GM04503 (cell line): ENCODE measurements around the gene MPO.

ENCODE experiments used
- DNase-seq: peaks from one replicate; pipeline ENCODE4 v3.0.0-alpha.2; 2012; ENCODE audit warnings: low read depth

Gene MPO

DNA sequence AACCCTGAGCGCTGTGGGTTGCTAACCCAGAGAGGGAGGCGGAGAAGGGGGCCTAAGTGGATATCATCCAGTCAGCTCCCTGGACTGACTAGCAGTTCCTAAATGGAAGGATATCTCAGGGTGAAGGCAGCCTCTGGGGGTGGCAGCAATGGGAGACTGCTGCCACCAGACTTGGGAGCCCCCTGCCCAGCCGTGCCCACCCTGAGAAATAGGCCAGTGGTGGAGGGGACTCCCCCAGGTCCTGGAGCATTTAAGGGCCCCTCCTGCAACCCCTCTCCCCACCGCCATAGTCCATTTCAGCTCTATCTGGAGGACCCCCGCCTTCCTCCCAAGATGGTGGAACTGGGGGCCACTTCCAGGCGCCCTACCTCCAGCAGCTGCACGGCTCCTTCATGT lies 39.4 kb upstream of the MPO start:
- DNase-seq, result no peak

DNA sequence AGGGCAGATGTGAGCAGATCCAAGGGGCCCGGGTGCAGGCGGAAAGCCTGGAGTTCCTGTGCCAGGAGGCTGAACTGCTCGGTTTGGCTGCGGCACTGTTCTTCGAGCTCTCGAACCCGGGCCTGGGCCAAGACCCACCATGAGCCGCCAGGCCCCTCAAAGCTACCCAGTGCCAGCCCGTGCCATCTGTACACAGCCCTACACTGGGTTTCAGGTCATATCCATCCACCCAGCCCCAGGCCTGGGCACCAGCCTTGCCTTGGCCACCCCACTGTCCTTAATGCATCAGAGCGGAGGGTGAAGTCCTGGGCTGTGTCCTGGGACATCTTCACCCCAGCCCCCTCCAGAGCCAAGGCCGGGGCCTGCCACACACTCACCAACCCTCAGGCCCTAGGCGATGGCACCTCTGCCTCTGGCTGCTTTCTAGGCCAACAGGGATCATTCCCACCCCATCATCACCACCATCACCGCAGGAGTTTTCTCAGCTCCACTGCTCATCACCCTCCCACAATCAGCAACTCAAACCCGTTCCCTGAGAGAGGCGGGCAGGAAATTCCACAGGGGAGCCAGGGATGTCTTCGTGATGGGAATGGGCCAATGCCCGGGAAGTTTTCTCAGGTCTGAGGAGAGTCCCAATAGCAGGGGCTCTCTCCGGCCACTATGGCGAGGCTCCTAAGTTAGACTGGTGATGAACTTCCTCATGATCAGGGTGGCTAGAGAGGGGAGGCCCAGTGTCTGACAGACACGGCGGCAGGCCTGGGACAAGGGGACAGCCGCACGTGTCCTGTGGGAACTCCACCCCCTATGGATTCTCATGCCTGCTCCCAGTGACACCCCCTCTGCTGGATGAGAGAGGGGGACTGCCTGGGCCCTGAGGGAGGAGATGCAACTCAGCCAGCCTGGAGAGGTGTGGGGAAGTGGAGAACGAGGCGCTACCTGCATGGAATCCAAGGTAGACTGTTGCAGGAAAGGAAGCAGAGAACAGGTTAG lies 38.7 kb upstream of the MPO start:
- DNase-seq, result no peak

DNA sequence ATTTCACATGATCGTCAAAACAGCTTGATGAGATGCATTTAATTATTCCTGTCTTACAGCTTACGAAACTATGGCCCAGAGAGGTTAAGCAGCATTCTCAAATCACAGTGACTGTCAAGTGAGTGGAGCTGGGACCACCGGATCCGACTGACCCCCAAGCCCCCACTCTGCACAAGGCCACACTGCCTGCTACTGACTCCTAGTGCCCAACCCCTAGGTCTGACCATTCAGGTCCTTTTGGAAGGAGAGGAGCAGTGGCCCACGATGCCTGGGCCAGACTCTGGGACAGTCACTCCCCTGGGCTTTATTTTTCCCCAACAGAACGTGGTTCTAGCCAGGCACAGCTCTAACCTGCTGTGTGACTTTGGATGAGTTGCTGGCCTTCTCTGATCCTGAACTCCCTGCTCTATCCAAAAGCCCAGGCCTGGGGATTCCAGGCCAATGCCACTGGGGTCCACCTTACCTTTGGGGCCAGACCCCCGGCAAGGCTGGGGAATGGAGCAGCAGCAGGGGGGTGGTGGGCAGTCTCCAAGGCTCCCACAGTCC lies 38.0 kb upstream of the MPO start:
- DNase-seq, result no peak

DNA sequence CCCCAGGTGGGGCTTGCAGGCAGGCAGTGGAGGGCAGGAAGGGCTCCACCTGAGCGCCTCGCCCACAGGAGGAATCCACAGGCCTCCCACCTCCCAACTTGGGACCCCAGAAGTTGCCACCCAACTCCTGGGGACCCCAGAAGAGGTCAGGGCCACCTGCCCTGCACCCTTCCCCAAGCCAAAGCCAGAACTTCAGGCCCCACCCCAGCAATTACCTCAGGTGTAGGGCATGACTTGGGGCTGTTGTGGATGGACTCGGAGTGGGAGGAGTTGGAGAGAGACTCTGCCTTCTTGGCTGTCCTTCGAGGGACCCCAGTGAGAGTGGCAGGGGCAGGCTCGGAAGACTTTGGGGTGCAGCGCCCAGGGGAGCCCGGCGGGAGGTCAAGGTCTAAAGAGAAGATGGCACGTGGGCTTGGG lies 37.3 kb upstream of the MPO start:
- no peak for DNase-seq

DNA sequence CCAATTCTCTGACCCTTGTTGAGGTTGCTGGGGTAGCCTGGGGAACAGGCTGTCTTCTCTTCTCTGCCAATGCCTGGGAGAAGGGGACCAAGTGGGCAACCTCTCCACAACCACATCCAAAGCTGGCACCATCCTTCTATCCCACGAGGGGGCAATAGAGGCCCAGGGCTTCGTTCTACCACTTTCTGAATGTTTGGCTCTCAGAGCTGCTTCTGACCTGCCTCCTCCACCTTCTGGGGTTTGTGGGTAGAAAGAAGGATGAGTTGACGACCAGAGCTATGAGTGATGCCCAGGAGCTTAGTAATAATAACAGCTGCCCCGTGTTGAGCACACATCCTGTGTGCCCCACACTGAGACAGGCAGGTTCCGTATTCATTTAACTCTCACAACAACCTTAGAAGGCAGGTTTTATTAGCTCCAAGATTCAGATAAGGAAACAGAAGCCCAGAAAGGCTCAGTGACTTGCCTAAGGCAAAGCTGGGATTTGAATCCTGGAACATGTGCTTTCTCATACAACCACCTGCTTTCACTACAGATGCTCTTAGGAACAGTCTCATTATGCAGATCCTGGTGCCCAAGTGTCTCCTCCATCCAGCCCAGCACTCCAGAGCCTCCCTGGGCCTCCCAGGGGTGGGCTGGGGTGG lies 36.8 kb upstream of the MPO start:
- peak; percentile 10 for DNase-seq

DNA sequence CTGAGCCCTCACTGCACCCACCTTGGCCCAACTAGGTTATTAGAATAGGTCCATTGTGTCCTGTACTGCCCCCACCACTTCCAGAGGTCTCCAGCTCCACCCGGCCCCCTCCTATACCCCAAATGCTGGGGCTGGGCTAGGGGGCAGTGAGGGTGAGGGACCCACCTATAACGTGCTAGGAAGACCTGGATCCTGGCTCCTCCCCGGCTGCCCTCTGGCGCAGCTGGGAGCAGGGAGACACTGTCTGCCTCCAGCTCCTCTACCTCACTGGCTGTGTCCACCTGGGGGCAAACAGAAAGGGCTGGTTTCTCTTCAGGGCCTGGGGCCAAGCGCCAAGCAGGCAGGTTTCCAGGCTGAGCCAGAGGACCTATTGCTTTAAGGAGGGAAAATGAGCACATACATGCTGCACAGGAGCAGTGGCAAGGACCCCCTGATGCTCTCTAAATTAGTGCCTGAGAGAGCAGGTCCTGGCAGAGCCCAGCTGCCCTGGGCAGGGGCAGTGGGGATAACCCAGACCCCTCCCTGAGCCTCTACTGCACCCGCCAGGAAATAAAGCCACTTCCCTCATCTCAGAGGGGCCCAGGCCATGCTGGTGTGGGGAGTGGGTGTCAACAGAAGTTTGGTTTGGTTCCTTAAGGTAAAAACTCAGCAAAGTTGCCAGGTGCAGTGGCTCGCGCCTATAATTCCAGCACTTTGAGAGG lies 35.7 kb upstream of the MPO start:
- DNase-seq, result no peak

DNA sequence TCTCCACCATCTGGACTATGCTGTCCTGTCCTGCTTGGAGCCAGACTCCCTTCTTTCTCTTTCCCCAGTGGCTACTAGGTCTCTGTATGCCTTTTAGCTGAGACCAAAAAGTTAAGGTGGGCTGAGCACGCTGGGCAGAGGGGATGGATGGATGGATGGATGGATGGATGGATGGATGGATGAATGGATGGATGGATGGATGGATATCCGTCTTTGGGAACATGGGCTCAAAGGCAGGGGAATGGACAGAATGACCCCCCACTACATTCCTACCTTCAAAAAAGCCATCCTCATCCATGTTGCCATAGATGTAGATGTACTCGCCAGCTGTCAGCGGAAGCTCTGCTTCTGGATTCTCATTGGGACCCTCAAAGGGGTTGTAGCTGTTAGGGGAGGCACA lies 35.0 kb upstream of the MPO start:
- DNase-seq, result no peak

DNA sequence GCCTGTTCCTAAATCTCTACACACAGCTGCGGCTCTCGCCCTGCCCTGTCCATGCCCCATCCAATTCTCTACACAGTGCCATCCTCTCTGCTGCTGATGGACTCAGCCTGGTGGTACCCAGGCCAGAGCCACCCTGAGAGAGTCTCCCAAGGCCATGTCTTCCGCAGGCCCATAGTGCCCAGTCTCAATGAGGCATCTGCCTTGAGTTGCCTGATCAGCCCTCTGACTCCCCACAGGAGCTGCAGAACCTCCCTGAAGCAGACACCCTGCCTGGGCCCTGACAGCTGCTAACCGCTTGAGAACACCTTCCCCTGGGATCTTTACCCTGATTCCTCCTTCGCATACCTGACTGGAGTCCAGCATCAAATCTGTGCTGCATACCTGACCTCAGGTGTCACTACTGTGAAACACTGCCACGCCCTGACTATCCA lies 34.6 kb upstream of the MPO start:
- DNase-seq, result no peak

DNA sequence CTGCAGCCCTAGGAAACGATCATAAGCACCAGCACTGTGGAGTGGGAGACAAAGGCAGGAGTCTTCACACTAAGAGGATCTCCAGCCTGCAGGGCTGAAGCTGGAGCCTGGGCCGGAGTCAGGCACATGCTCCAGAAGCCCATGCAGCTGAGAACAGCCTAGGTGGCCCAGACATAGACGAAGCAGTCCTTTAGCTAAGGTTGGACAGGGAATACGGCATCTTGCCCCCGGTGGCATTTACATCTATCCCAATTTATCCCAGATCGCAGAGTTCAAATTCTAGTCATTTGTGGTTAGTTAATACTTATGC lies 33.9 kb upstream of the MPO start:
- DNase-seq, result no peak

DNA sequence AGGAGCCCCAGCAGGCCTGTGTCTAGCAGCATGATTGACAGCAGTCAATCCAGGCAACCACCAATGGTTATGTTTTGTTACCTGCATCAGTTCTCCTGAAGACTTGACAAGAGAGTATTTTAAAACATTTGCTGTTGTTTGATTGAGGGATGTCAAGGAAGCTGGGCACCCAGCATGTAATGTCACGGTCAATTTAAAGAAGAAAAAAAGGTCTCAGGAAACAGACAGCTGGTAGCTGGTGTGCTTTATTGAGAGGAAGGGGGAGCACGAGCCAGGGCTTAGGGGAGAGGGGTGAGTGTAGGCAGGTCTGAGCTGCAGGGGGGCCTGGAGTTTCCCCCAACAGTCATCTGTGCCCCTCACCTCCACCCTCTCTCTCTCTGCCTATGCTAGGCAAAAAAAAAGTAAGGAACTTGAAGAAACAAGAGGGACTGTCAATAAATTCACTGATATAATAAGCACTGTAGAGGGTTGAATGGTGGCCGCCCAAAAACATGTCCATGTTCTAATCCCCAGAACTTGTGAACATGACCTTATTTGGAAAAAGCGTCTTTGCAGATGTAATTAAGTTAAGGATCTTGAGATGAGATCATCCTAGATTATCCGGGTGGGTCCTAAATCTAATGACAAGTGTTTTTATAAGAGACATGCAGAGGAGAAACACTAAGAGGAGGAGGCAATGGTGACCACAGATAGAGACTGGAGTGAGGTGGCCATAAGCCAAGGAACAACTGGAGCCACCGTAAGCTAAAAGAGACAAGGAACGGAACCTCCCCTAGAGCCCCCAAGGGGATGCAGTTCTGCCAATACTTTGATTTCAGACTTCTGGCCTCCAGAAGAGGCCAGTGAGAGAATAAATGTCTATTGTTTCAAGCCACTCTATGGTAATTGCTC lies 33.3 kb upstream of the MPO start:
- DNase-seq, result no peak

DNA sequence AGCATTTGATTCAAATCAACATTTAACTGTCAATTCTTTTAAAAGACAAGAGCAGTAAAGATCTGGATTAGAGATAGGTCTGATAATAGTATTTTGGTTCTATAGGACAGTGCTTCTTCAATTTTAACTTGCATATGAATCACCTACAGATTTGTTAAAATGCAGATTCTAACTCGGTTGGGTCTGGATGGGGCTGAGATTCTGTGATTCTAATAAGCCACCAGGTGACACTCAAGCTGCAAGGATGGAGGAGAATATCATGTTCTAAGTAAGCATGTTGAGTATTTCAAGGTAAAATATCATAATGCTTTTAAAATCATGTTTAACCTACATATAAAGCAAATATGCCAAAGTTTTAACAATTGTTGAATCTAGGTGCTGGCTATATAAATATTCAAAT lies 32.1 kb upstream of the MPO start:
- no peak for DNase-seq

DNA sequence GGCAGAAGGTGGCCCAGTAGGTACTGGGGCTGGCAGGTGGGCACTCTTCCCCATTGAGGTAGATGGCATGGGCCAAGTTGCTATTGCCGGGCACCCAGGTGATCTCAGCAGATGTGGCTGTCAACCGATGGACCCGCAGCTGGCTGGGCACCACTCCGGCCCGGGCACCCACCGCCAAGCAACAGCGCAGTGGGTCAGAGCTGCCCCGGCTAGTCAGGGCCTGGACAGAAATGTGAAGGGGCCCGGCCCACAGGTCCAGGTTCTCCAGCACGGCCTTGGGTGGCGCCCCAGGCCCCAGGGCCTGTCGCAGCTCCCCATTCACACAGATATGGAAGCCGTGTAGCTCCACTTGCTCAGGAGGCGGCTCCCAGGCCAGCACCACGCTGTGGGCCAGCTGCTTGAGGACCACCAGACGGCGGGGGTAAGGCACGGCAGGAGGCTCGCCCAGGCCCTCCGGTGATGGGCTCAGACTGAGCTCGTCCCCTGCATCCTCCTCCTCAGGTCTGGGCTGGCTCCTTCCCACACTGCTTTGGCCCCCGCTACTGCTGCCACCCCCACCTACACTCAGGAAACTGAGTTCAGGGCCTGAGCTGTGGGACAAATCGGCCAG lies 31.4 kb upstream of the MPO start:
- DNase-seq, result no peak

DNA sequence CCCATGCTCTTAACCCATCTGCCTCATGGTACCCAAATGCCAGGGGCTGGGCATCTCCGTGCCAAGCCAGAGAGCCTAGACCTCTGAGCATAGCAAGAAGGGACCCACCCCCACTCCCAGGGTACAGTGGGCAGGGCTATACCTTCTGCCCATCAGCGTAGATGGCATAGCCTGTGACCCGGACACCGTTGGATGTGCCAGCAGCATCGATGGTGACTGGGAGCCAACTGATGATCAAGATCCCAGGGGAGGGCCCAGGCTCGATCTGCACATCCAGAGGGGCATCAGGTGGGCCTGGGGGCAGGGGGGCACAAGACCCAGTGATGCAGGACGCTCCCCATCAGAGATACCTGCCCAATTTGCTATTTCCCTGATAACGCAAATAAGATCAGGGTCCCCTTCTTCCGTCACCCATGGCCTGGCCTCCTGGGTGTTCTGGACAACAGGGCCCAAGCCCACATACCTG lies 30.7 kb upstream of the MPO start:
- DNase-seq, result no peak

DNA sequence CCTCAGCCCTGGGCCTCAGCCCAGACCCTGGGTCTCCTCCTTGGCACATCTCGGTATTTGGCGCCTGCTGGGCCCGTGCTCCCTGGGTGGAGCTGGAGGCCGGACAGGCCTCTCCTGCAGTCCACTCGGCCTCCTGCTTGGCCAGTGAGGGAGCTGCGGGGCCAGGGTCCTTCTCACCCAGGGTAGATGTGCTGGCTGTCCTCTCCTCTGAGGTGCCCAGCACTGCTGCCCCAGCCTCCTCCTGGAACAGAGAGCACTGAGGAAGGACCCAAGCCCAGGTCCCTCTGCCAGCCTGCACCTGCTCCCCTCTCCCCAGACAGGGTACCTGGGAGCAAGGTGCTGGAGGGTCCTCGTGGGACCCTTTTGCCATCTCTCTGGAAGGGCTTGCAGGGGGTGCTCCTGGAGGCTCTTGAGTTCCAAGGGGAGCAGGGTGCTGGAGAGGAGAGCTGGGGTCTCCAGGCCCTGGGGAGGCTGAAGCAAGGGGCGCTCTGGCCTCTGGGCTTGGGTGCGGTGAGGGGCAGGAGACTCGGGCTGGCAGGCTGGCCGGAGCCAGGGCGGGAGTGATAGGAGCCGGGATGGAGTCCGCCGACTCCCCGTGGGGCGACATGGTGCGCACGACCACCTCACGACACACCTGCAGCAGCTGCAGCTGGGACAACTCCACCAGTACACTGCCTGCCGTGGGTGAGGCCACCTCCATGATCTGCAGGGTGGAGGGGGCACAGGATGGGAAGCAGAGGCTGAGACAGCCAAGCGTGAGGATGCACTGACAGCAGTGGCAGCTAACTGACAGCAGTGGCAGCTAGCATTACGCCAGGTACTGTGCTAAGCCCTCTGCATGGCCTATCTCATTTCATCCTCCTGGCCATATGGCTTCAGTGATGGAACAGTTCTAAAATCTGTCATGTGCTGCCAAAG lies 30.0 kb upstream of the MPO start:
- no peak for DNase-seq

DNA sequence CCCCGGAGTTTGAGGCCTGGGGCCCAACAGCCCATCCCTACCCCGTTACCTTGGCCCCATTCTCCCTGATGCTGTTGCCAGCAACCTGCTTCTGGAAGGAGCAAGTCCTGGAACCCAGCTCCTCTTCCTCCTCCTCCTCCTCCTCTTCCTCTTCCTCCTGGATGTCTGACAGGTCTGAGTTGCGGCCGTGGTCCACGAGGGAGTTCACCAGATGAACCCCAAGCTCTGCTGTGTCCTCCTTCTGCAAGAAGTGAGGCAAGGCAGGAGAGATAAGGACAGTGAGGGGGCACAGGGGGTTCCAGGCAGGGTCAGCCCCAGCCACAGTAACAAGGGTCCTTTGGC lies 29.2 kb upstream of the MPO start:
- no peak for DNase-seq

DNA sequence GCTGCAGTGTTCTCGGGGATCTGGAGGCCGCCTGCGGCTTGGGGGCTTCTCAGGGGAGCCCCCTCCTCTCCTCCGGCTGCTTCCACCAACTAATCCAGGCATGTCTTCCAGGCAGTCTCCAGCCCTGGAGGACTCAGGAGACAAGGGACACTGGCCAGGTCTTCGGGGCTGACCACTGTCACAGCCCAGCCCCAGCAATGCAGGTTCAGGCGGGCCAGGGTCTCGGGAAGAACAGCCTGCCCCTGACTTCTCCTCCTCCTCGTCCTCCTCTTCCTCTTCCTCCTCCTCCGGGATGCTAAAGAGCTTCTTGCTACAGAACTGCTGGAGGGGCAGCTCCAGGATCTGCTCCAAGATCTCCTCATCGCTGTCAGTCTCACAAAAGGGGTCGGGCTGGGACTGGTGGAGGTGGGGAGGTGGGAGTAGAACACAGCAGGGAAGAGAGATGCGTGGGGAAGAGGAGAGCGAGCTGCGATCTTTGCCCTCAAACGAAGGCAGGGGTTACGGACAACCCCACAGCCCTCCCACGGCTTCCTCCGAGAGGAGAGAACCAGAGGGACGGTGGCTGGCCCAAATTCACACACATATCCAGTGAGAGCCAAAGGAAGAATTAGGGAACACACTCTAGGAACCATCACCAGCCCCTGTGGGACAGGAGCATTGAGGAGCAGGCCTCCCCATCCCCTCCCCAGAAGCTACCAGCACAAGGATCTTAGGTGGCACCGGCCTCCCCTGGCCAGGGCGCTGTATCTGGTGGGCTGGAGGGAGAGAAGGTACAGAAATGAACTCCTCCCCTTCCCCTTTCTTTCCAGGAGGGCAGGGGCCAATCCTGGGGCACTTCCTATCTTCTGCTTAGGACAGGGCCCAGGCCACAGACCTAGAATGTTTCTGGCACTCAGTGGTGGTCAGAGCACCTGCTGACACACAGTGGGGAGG lies 28.5 kb upstream of the MPO start:
- no peak for DNase-seq

DNA sequence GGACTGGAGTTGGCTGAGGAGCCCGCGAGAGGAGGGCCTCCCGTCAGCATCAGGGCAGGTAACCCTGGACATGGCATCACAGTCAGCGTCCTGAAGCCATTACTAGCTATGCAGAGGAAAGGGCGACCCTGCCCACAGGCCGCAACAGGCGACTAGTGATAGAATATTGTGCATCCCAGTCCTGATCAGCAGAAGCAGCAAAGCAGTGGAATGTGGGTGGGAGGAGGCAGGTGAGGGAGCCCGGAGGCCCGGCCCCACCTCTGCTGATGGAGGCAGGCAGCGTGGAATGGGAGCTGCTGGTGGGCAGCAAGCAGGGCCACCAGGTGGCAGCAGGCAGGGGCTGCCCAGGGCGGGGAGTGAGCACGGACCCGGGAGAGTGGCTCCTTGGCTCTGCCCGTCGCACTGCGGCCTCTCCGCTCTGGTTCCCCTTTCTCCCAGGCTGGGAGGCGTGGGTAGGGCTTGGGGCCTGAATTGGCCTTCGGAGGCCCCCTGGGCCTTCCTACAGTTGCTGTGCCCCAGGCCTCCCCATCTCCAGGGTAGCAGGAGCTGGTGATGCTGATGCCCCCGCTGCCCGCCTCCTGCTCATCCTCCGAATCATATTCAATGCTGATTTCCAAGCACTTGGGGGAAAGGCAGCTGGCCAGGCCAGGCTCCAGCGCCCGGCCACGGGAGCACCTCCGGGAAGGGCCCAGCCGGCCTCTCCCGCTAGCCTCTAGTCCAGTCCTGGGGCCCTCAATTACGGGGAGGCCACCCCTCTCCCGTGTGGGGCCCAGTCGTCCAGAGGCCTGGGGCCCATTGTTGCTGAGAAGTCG lies 27.6 kb upstream of the MPO start:
- DNase-seq, result no peak

DNA sequence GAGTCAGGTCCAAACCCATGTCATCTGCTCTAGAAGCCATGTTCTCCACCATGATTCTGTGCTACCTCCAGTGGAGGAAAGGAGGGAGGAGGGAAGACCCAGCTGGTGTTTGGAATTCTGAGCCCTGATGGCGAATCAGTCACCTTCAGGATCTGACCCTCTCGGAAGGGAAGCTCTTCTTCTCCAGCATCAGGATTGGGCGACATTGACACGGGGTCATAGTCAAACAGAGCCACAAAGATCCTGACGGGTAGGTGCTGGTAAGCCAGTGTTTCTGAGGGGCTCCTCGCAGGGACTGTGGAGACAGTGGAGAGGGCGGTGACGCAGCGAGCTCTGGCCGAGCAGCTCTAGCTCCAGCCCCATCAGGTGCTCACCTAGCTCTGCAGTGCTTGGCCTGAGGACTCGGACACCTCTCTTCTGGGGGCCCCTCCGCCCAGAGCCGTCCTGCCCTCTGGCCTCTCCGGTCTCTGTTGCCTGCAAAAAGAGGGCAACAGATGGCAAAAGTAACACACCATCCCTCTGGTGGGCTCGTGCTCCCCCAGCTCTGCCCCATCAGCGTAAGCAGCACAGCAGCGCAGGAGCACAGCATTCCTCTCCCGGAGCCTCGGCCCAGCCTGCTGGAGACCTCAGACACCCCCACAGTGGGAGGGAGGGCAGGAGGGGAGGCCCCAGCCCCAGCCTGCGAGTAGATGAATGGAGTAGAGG lies 26.9 kb upstream of the MPO start:
- no peak for DNase-seq
